ENCODE data around the gene CNOT3.
A peak's percentile ranks its signal among the peaks of the same experiment; 100 is the strongest.
"Not testable (repeated sequence)": the region's sequence is repeated elsewhere in the genome, so short reads cannot be mapped to it uniquely, and the experiment has no call there.

The CNOT3 gene

GRCh38 chr19:54099190-54099902 lies 38.2 kb upstream of the CNOT3 start:
- no peak overlapping the region for H3K27ac ChIP-seq
- H3K4me3 ChIP-seq = no peak overlapping the region
- no peak for DNase-seq (ENCODE audit: low spot score)
- no peak for TF ChIP-seq CTCF (IDR thresholded peaks at IDR 0.05)

GRCh38 chr19:54099903-54100255 lies 37.7 kb upstream of the CNOT3 start:
- not testable (repeated sequence) for DNase-seq (ENCODE audit: low spot score); H3K27ac ChIP-seq; H3K4me3 ChIP-seq

GRCh38 chr19:54100561-54100960 lies 37.0 kb upstream of the CNOT3 start, which contains the start of gene OSCAR:
Gene OSCAR, minus strand, starts transcription at chr19:54100803. Its CDS starts 11 bp downstream, at chr19:54100792.
- Histone ChIP-seq H3K4me3 (no peak within 1 kb of the TSS), H3K27ac (no peak within 1 kb of the TSS)
- TF ChIP-seq CTCF (IDR thresholded peaks at IDR 0.05) = no peak
- DNase-seq (ENCODE audit: low spot score) = no peak

GRCh38 chr19:54102421-54103169 lies 35.0 kb upstream of the CNOT3 start, which contains the start of gene NDUFA3:
Gene NDUFA3, plus strand, starts transcription at chr19:54102855. Its CDS starts 24 bp downstream, at chr19:54102879.
- no peak for TF ChIP-seq CTCF (IDR thresholded peaks at IDR 0.05)
- DNase-seq (ENCODE audit: low spot score) = peak; percentile 98
- Histone ChIP-seq H3K27ac (peak within 1 kb of the TSS; percentile 80 to 82), H3K4me3 (peak within 1 kb of the TSS; percentile 95)

- Histone ChIP-seq H3K4me3 (no peak overlapping the region), H3K27ac (no peak overlapping the region)
- TF ChIP-seq CTCF (IDR thresholded peaks at IDR 0.05) = no peak
- no peak for DNase-seq (ENCODE audit: low spot score)
Observed at GRCh38 chr19:54104998-54105715, 32.4 kb upstream of the CNOT3 start.

GRCh38 chr19:54105796-54106195 lies 31.8 kb upstream of the CNOT3 start:
- DNase-seq (ENCODE audit: low spot score) = no peak
- H3K27ac ChIP-seq = no peak overlapping the region
- H3K4me3 ChIP-seq = no peak overlapping the region
- no peak for TF ChIP-seq CTCF (IDR thresholded peaks at IDR 0.05)

- Histone ChIP-seq H3K4me3 (no peak overlapping the region), H3K27ac (no peak overlapping the region)
- TF ChIP-seq CTCF (IDR thresholded peaks at IDR 0.05) = no peak
- no peak for DNase-seq (ENCODE audit: low spot score)
Observed at GRCh38 chr19:54106716-54107115, 30.8 kb upstream of the CNOT3 start.

Data from coronary artery (tissue), 2 donors.